ENCODE results near the gene USP47. TPM values are rescaled to one million over a fixed set of nuclear protein-coding genes. Genes with fewer than 3 reads are reported as not detected.

Gene USP47, protein sequence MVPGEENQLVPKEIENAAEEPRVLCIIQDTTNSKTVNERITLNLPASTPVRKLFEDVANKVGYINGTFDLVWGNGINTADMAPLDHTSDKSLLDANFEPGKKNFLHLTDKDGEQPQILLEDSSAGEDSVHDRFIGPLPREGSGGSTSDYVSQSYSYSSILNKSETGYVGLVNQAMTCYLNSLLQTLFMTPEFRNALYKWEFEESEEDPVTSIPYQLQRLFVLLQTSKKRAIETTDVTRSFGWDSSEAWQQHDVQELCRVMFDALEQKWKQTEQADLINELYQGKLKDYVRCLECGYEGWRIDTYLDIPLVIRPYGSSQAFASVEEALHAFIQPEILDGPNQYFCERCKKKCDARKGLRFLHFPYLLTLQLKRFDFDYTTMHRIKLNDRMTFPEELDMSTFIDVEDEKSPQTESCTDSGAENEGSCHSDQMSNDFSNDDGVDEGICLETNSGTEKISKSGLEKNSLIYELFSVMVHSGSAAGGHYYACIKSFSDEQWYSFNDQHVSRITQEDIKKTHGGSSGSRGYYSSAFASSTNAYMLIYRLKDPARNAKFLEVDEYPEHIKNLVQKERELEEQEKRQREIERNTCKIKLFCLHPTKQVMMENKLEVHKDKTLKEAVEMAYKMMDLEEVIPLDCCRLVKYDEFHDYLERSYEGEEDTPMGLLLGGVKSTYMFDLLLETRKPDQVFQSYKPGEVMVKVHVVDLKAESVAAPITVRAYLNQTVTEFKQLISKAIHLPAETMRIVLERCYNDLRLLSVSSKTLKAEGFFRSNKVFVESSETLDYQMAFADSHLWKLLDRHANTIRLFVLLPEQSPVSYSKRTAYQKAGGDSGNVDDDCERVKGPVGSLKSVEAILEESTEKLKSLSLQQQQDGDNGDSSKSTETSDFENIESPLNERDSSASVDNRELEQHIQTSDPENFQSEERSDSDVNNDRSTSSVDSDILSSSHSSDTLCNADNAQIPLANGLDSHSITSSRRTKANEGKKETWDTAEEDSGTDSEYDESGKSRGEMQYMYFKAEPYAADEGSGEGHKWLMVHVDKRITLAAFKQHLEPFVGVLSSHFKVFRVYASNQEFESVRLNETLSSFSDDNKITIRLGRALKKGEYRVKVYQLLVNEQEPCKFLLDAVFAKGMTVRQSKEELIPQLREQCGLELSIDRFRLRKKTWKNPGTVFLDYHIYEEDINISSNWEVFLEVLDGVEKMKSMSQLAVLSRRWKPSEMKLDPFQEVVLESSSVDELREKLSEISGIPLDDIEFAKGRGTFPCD (N-terminal part only)
- 57.3 TPM for polyA plus RNA-seq (ENCODE audit: insufficient read length)

DNA sequence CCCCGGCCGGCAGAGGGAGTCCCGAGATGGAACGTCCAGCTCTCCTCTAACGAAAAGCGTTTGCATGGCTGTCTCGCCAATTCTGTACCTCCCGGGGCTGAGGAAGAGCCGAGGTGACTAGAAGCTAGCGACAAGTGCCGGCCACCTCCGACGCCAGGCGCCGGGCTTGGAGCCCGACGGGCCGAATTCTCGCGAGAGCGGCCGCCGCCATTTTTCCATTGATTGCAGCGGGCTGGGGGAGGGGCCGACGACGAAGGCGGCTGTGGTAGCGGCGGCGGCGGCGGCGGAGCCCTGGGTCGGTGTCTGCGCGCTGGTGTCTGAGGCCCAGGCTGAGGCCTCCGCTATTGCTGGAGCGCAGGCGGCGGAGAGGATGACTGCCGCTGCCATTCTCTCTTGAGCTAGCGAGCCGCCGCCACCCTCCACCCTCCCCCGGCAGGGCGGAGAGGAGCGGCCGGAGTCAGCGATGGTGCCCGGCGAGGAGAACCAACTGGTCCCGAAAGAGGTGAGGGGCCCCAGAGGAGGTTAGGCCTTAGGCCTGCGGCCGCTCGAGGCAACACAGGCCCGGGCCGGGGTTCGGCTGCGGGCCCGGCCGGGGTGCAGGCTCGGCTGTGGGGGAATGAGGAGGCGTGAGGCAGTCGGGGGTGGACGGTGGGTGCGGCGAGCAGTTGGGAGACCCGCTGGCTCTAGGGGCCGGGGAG lies at the start of gene USP47:
USP47 (plus strand) TSS at position 250 of the 698 bp plus-strand sequence; CDS start at position 464, 214 bp downstream.
- DNase-seq: peak; percentile 89

DNA sequence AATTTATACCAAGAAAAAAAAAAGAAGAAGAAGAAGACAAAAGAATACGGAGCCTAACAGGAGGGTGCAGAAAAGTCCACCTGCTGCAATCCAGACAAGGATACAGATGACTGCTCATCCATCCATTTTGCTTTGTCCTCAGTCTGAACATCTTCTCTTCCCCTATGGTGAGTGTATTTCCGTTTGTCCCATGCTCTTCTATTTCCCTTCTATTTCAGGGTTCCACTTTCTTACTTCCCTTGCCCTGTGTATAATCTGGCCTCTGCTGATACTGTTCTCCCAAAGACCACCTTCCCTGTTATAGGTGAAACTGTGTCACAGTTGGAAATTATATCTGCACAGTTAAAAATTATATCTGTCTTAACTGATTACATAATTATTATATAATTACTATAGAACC lies 48.7 kb upstream of the USP47 start:
- DNase-seq: no peak

- peak; percentile 38 for DNase-seq
These were observed 43.0 kb upstream of the USP47 start for GRCh38 chr11:11798586-11799438.

DNA sequence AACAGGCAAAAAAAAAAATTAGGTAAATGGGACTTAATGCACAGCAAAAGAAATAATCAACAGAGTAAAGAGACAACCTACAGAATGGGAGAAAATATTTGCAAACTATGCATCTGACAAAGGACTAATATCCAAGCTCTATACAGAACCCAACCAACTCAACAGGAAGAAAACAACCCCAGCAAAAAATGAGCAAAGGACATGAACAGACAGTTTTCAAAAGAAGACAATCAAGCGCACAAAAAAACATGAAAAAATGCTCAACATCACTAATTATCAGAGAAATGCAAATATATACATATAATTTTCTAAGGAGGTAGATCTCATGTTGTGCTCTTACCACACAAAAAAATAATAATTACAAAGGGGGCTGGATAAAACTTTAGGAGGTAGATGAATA lies 36.5 kb upstream of the USP47 start:
- no peak for DNase-seq

DNA sequence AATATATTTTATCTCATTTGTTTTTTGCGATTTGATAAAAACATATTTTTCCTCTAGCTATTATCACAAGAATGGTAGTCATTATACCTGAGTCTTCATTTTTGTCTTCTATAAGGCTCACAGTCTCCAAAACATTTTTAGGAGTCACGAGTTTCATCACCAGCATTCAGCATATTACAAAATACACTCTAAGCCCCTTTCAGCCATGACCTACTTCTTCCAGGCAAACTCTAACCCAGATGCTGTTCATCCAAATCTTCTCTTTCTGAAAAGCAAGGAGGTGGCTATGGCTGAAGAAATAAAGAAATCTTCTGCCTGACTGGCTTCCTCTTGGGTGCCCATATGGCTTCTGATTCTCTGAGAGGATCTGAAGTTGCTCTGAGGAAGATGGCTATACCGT lies 35.7 kb upstream of the USP47 start:
- no peak for DNase-seq

- DNase-seq: no peak
These were observed 35.2 kb upstream of the USP47 start for GRCh38 chr11:11806586-11806985.

GRCh38 chr11:11807811-11808782 lies 33.7 kb upstream of the USP47 start:
- DNase-seq: no peak

DNA sequence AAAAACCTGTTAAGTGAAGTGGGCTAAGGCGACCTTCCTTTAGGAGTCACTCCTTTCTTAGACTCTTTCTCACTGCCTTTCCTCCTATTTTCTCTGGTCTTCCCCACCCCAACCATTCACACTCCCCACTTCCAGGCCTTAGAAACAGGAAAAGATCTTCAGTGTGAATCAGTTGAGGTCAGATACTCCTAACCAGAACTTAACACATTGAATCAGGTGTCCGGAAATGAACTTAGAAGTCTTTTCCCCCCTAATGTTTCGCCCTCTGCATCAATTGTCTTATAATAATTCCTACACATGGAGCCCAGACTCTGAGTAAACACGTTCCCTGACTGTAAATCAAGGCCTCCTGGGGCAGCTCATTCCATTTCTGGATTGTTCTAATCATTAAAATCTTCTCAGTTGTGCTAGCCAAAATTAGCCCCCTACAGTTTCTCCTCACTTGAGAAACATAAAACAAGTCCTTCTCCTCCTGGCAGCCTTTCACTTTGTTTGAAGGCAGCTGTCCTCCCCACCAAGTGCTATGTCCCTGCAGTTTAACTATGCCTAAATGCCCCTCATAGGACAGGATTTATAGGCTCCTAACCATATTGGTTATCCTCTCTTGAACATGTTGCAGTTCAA lies 32.7 kb upstream of the USP47 start:
- DNase-seq: no peak

DNA sequence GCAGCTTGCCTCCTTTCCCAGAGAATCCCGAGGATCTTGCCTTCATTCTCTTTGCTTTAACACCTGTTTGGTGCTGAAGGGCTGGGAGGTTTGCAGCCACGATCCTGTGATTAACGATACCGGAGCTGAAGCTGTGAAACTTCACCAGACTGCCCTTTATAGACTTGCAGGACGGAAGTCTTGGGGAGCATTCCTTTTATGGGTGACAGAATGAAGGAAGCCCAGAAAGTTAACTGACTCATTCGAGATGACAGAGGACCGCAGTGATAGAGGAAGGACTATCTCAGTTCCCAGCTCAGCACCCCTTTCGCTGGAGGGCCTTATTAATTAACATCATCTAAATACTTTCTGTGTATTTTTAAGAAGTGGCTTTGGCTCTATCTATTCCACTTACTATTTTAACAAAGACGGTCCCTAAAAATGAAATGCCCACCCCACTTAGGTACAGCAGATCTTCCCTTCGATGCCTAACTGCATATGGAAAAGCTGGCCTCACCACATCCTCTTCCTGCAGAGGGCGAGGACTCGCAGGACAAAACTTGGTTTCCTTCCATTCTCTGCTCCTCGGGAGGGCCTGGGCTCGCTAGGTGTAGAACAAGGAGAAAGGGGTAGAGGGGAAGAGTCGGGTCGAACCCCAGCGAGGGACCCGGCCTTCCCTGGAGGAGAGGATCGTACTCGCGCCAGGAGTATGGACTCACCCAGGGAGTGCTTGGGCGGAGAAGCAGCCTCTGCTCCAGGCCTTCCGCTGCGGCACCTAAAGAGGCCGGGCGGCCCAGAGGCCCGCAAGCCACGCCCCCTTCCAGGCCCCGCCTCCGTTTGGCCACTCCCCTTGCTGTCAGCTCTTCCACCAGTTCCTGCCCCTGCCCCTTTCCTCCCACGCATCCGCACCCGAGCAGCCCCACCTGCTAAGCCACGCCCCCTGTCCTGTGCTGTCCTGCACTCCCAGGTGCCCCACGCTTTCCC lies 30.7 kb upstream of the USP47 start:
- no peak for DNase-seq

DNA sequence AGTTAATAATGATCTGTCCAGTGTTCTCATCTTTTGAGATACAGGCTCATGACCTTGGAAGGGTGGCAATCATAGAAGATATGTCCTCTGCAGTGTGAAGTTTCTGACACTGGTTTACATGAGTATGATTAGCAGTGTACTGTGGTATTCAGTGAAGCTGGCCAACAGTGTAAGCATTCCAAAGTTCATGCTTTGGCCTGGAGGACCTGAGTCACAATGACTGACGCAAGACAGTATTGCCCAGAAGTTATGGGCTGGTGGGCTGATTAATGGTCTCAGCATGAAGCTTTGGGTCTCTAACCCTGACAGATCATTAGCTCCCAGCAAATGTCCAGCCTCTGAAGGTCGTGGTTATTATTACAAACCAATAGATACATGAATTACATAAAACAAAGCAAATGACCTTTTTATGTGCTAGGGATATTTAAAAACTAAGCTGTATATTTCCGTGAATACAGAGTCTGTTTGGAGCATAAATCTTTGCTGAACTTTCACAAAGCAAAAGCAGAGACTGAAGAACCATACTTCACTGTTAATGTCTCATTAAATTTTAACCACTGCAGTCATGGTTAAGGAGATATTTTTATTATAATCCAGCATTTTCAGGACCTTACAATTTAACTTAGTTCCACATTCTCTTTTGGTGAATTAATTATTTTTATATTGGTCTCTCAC lies 28.3 kb upstream of the USP47 start:
- DNase-seq: no peak

DNA sequence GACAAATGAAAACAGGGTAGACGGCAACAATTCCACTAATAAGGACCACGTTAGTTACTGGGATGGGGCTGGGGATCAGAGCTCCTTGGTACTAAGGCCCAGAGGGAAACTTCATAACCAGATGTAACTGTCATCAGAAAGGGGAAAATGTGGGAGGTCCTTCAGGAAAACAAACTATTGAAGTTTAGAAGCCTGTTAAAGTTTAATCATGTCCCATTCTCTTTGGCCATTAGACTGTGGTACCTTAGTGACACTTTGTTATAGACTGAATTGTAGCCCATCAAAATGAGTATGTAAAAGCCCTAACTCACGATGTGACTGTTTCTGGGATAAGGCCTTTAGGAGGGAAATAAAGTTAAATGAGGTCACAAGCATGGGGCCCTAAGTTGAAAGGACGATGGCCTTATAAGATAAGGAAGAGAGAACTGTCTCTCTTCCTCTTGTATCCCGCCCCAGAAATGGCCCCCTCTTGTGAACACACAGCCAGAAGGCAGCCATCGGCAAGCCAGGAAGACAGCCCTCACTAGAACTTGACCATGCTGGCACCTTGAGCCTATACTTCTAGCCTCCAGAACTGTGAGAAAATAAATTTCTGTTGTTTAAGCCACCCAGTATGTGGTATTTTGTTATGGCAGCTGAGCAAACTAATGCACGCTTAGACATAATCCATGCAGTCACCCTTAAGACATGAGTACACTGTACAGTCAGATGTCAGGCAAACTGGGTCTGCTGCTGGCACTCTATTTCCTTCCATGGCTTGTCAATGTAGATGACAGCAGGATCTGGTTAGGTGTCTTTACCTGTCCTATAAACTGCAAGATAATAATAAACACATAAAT lies 26.9 kb upstream of the USP47 start:
- DNase-seq: no peak

DNA sequence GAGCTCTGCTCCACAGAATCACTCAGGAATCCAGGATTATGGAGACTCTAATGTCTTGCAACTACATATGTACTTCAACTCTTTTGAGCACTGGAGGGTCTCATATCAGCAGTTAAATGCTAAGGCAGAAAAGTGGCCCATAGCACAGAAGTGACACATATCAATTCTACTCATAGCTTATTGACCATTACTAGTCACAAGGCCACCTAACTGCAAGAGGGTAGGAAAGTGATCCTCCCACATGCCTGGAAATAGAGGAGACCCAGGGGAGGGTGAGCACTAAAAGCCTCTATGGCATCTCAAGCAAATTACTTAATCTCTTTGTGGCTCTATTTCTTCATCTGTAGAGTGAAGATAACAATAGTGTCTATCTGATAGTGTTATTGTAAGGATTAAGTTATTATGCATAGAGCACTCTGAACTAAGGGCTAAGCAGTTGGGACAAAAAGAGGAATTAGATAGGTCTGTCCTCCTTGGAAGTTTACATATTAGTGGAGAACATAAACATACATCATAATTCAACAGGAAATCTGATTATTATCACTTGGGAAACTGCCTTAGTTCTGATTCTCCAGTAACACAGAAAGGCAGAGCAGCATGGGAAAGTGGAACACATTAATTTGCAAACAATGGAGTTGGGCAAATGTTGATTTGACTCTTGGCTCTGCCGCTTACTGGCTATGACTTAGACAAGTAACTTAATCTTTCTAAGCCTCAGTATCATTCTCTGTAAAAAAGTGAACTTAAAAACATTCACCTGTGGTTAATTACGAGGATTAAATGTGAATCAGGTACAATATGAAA lies 25.1 kb upstream of the USP47 start:
- no peak for DNase-seq

DNA sequence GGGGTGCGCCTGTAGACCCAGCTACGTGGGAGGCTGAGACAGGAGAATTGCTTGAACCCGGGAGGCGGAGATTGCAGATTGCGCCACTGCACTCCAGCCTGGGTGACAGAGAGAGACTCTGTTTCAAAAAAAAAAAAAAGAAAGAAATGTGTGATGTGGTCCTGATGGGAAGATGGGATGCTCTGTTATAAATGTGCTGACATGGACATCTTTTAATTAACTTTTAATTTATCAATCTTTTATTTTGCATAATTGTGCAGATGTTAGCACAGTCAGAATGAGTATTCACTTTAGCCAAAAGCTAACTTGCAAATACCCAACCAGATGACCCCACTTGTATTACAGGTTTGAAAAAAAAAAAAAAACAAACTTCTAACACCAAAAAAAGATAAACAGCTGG lies 23.8 kb upstream of the USP47 start:
- DNase-seq: no peak

DNA sequence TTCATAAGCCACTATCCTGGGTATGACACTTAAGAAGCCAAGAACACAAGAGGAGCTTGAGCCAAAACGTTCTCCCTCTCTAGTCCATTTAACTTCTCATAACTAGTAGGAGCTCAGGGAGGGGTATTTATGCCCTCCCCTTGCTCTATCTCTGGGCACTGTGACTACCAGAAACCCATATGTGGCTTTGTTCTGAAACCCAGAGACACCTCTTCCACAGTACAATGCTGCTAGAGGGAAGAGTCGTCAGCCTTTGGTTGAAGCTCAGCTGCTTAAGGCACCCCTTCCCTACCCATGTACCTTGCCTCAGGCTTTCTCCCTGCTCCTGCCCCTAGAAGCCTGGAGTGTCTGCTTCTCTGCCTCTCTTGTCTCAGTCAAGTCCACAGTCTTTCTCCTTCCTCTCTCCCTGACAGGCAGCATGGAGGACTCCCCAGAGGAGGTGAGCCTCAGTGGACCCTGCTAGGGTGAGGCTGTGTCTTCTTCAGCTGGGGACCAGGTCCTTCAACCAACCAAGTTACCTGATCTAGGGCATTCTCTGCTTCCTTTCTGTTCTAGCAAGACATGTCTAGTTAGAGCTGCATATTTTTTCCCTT lies 23.1 kb upstream of the USP47 start:
- no peak for DNase-seq

GRCh38 chr11:11821899-11822298 lies 19.9 kb upstream of the USP47 start:
- DNase-seq: no peak

Measured in hindlimb muscle (tissue), 1 donor.